Endothelial cell of umbilical vein (primary cell): ENCODE measurements around the gene ORM2. TPM values are rescaled to one million over a fixed set of nuclear protein-coding genes. Genes with fewer than 3 reads are reported as not detected.

Source experiments
- BruUV-seq: library from RNA; stranded (reverse); fragments of 400-500 nt; replicated peaks from 2 replicates; lab custom pipeline; 2021; lab: Mats Ljungman, UMichigan
- CTCF ChIA-PET: fragments of 300-600, 350-600 bp; sonication (Branson Sonifier 250); formaldehyde crosslinking; loops from one replicate; lab custom pipeline; 2021; ENCODE audit warnings: antibody characterized with exemption, inconsistent platforms; lab: Charles Lee
- POLR2A ChIA-PET: fragments of 300-600, 350-600 bp; sonication (Branson Sonifier 250); formaldehyde crosslinking; loops from one replicate; lab custom pipeline; 2021; ENCODE audit warnings: antibody characterized with exemption, inconsistent platforms; lab: Charles Lee
- DNase-seq: peaks from one replicate; pipeline ENCODE4 v3.0.0-alpha.2; 2011; ENCODE audit warnings: low read depth, low spot score
- FAIRE-seq: peaks from 2 replicates; lab custom pipeline; 2011; peaks lifted over from hg19 to GRCh38; lab: Jason Lieb, UNC
- H2AFZ ChIP-seq: 2 replicates; pipeline ENCODE4 v1.6.0; 2012; ENCODE audit warnings: low read depth, low read length, control low read depth, inconsistent platforms
- H3K27ac ChIP-seq: 2 replicates; pipeline ENCODE4 v1.5.1; 2011; ENCODE audit warnings: low read depth, mild to moderate bottlenecking, control low read depth, low read length, moderate library complexity; ENCODE audit not compliant: insufficient read depth
- H3K27me3 ChIP-seq, 2 experiments: 2 replicates each; pipeline versions ENCODE4 v1.6.0 to v1.6.1; 2011; ENCODE audit warnings: low read length in 2 of 2, mixed read lengths in 1 of 2; ENCODE audit not compliant: control insufficient read depth in 2 of 2, insufficient read depth in 2 of 2
- H3K36me3 ChIP-seq, 2 experiments: 2 replicates in 1 of 2; 3 replicates in 1 of 2; pipeline ENCODE4 v1.5.1; 2011; ENCODE audit warnings: low read length in 2 of 2, mild to moderate bottlenecking in 1 of 2, moderate library complexity in 1 of 2; ENCODE audit not compliant: control insufficient read depth in 2 of 2, insufficient read depth in 2 of 2; ENCODE audit errors: extremely low read depth in 1 of 2
- H3K4me1 ChIP-seq: 3 replicates; pipeline ENCODE4 v1.5.1; 2011; ENCODE audit warnings: mild to moderate bottlenecking, low read length; ENCODE audit not compliant: control insufficient read depth, insufficient read depth; ENCODE audit errors: extremely low read depth
- H3K4me2 ChIP-seq: 2 replicates; pipeline ENCODE4 v1.6.1; 2011; ENCODE audit warnings: low read length, control low read depth, mixed read lengths; ENCODE audit not compliant: insufficient read depth
- H3K4me3 ChIP-seq, 3 experiments: fragments of 200-600 bp in 1 of 3; sonication (generic), shearing (Covaris generic) in 1 of 3; replicated peaks in 1 of 3; 2 replicates each; pipeline ENCODE4 v1.5.1; 2011 to 2016; ENCODE audit warnings: control low read depth in 3 of 3, low read length in 3 of 3, mild to moderate bottlenecking in 2 of 3, inconsistent platforms in 1 of 3, low read depth in 1 of 3, moderate library complexity in 1 of 3; ENCODE audit not compliant: insufficient read depth in 1 of 3
- H3K79me2 ChIP-seq: 2 replicates; pipeline ENCODE4 v1.6.0; 2012; ENCODE audit warnings: low read length, inconsistent platforms; ENCODE audit not compliant: control insufficient read depth, insufficient read depth
- H3K9ac ChIP-seq: replicated peaks from 2 replicates; pipeline ENCODE3; 2011; ENCODE audit warnings: low read length, control low read depth; ENCODE audit not compliant: insufficient read depth; ENCODE audit errors: extremely low read depth
- H3K9me1 ChIP-seq: replicated peaks from 3 replicates; pipeline ENCODE4 v1.6.0; 2011; ENCODE audit warnings: mild to moderate bottlenecking, low read length; ENCODE audit not compliant: control insufficient read depth, insufficient read depth; ENCODE audit errors: extremely low read depth
- H3K9me3 ChIP-seq: replicated peaks from 2 replicates; pipeline ENCODE4 v1.5.1; 2012; ENCODE audit warnings: low read length, inconsistent platforms; ENCODE audit not compliant: control insufficient read depth, insufficient read depth
- H4K20me1 ChIP-seq: replicated peaks from 2 replicates; pipeline ENCODE3; 2011; ENCODE audit warnings: mild to moderate bottlenecking, low read length; ENCODE audit not compliant: control insufficient read depth, insufficient read depth; ENCODE audit errors: extremely low read depth
- EZH2 ChIP-seq: IDR thresholded peaks from 2 replicates; pipeline ENCODE4 v1.6.1; 2012; ENCODE audit warnings: borderline replicate concordance, low read depth, mild to moderate bottlenecking, moderate library complexity, low read length, inconsistent platforms; ENCODE audit not compliant: severe bottlenecking
- FOS ChIP-seq: IDR thresholded peaks from 2 replicates; pipeline ENCODE4 v1.6.1; 2011; ENCODE audit warnings: mild to moderate bottlenecking, low read length, moderate library complexity, borderline replicate concordance; ENCODE audit not compliant: insufficient read depth
- GATA2 ChIP-seq: IDR thresholded peaks from 2 replicates; pipeline ENCODE4 v1.7.0; 2011; ENCODE audit warnings: low read depth, mild to moderate bottlenecking, moderate library complexity, mixed read lengths, low read length; ENCODE audit not compliant: insufficient read length, insufficient read depth
- JUN ChIP-seq: IDR thresholded peaks from 2 replicates; pipeline ENCODE4 v1.6.1; 2011; ENCODE audit warnings: borderline replicate concordance, low read depth; ENCODE audit not compliant: insufficient read length, insufficient read depth
- MYC ChIP-seq: IDR thresholded peaks from one replicate; pipeline ENCODE4 v1.6.1; 2011; ENCODE audit warnings: mild to moderate bottlenecking, low read depth, low read length
- POLR2A ChIP-seq: IDR thresholded peaks from 2 replicates; pipeline ENCODE4 v1.6.1; 2012; ENCODE audit warnings: low read depth, mild to moderate bottlenecking, control low read depth, low read length
- POLR2AphosphoS5 ChIP-seq: IDR thresholded peaks from 2 replicates; pipeline ENCODE4 v1.6.1; 2012; ENCODE audit warnings: low read depth, mild to moderate bottlenecking, control low read depth, low read length, moderate library complexity; ENCODE audit not compliant: insufficient read depth
- dilution Hi-C: fragments of 300-500 bp; cut with MboI; formaldehyde crosslinking; loops from one replicate; pipeline ENCODE4 v1.15.0; 2019; ENCODE audit warnings: low sequenced_read_pairs; ENCODE audit not compliant: extremely low pct_ligation_motif_present
- intact Hi-C: fragments of 100-400 bp; cut with micrococcal nuclease; formaldehyde crosslinking; loops from one replicate; pipeline ENCODE4 v1.10.0; 2022
- polyA plus RNA-seq, 4 experiments: library from polyadenylated mRNA; depleted of rRNA in 3 of 4; stranded (reverse) in 3 of 4; unstranded in 1 of 4; fragments of >200 nt; gene quantifications; 2 replicates each; pipeline versions ENCODE4 v1.2.1 to v1.2.3, GENCODE V29; 2011 to 2012; ENCODE audit warnings: missing spikeins in 1 of 4
- total RNA-seq: library from RNA; stranded (reverse); gene quantifications from 2 replicates; pipeline ENCODE4 v1.2.3, GENCODE V29; 2021
- TF ChIP-seq, protein P1 (sequence below), 2 donors: IDR thresholded peaks; 1 replicate in 1 of 2; 2 replicates in 1 of 2; pipeline ENCODE4 v1.5.1; 2011; ENCODE audit warnings: low read length in 2 of 2, mild to moderate bottlenecking in 2 of 2, moderate library complexity in 2 of 2, control low read depth in 1 of 2, inconsistent platforms in 1 of 2, low read depth in 1 of 2; ENCODE audit not compliant: insufficient read depth in 1 of 2; ENCODE audit errors: extremely low read depth in 1 of 2
- TF ChIP-seq, protein P2 (sequence below): IDR thresholded peaks from 2 replicates; pipeline ENCODE4 v1.6.1; 2011; ENCODE audit not compliant: insufficient read depth, insufficient read length

The ORM2 gene
- total and polyA plus RNA-seq, 2 donors (not counting 3 experiments of a cell fraction or from before 2014, with no cell fraction given) = not detected

DNA sequence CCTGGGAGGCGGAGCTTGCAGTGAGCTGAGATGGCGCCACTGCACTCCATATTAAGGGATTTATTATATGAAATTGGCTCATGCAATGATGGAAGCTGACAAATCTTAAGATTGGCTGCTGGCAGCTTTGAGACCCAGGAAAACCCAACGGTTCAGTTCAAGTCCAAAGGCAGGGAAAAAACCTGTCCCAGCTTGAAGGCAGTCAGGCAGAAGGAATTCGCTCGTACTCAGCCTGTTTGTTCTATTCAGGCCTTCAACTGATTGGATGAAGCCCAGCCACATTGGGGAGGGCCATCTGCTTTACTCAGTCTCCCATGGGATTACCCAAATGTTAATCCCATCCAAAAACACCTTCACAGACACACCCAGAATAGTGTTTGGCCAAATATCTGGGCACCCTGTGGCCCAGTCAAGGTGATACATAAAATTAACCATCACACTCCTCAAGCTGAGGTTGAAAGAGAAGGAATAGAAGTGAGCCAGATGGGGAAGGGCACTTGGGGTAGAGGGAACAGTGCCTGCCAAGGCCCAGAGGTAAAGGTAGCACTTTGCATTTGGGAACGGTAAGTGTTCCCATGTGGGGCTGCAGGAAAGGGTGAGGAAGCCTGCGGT, 15.3 kb upstream of the ORM2 start:
- DNase-seq (no peak), FAIRE-seq (no peak)
- no peaks in the 10 kb centered on the region for H3K79me2 ChIP-seq
- no peak overlapping the region for H3K4me3 ChIP-seq
- dilution Hi-C loops = no loop called here
- no peak overlapping the region for H3K9ac ChIP-seq
- H3K4me2 ChIP-seq = no peak overlapping the region
- TF ChIP-seq JUN (no peak), EZH2 (no peak), POLR2A (no peak), MYC (no peak), GATA2 (no peak), POLR2AphosphoS5 (no peak), FOS (no peak)
- TF ChIP-seq, protein P1, sequence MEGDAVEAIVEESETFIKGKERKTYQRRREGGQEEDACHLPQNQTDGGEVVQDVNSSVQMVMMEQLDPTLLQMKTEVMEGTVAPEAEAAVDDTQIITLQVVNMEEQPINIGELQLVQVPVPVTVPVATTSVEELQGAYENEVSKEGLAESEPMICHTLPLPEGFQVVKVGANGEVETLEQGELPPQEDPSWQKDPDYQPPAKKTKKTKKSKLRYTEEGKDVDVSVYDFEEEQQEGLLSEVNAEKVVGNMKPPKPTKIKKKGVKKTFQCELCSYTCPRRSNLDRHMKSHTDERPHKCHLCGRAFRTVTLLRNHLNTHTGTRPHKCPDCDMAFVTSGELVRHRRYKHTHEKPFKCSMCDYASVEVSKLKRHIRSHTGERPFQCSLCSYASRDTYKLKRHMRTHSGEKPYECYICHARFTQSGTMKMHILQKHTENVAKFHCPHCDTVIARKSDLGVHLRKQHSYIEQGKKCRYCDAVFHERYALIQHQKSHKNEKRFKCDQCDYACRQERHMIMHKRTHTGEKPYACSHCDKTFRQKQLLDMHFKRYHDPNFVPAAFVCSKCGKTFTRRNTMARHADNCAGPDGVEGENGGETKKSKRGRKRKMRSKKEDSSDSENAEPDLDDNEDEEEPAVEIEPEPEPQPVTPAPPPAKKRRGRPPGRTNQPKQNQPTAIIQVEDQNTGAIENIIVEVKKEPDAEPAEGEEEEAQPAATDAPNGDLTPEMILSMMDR (IDR thresholded peaks at IDR 0.05; ENCODE audit: extremely low read depth in 1 of 2, insufficient read depth in 1 of 2, low read depth in 1 of 2, low read length in 2 of 2) = no peak
- TF ChIP-seq, protein P2, sequence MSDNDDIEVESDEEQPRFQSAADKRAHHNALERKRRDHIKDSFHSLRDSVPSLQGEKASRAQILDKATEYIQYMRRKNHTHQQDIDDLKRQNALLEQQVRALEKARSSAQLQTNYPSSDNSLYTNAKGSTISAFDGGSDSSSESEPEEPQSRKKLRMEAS = no peak
- BruUV-seq = no TSS peak
- H2AFZ ChIP-seq = no peak overlapping the region
- ChIA-PET POLR2A (no interaction called here), CTCF (interaction anchor here (1.3 to 3.4 kb wide), 3 partner anchors 15 to 206 kb away, joined by 3 to 12 read pairs (median 6); no protein-coding TSS in a partner anchor)
- no peaks in the 10 kb centered on the region for H3K9me3 ChIP-seq
- H3K27me3 ChIP-seq = peaks cover 0 to 3% of the 10 kb centered on the region in 2 experiments
- intact Hi-C loops = no loop called here
- H3K36me3 ChIP-seq = peaks cover 0 to 2% of the 10 kb centered on the region in 2 experiments
- no peaks in the 10 kb centered on the region for H3K9me1 ChIP-seq
- H3K27ac ChIP-seq = no peak overlapping the region
- H4K20me1 ChIP-seq = no peaks in the 10 kb centered on the region
- H3K4me1 ChIP-seq = no peaks in the 10 kb centered on the region
